ENCODE results near the gene NR1H4. TPM values are rescaled to one million over a fixed set of nuclear protein-coding genes. Genes with fewer than 3 reads are reported as not detected.

The NR1H4 gene
- not detected in 2 replicates for total RNA-seq

GRCh38 chr12:100473716-100474150, at the start of gene NR1H4:
TSS of gene NR1H4 (plus strand) at chr12:100473866. CDS start at chr12:100493324, 19,458 bp downstream.

GRCh38 chr12:100573292-100574186, 99.9 kb downstream of the NR1H4 start, which contains the start of gene GAS2L3:
TSS of gene GAS2L3 (plus strand) at chr12:100573684. CDS start at chr12:100594905, 21,221 bp downstream.

Other genes starting within 250 kb of the NR1H4 start
- 2.0 and 3.1 TPM in 2 replicates for gene DEPDC4, start 206.8 kb upstream of the NR1H4 start, total RNA-seq
- 31.5 and 37.2 TPM in 2 replicates for gene SCYL2, start 206.7 kb upstream of the NR1H4 start, total RNA-seq
- gene SLC17A8, start 116.8 kb upstream of the NR1H4 start, total RNA-seq: not detected in 2 replicates
- 5.7 and 5.9 TPM in 2 replicates for gene GAS2L3, start 99.8 kb downstream of the NR1H4 start, total RNA-seq